ENCODE measurements around the gene GLYATL1.
A peak's percentile ranks its signal among the peaks of the same experiment; 100 is the strongest.
"Not testable (repeated sequence)": the region's sequence is repeated elsewhere in the genome, so short reads cannot be mapped to it uniquely, and the experiment has no call there.

GLYATL1 gene

DNA sequence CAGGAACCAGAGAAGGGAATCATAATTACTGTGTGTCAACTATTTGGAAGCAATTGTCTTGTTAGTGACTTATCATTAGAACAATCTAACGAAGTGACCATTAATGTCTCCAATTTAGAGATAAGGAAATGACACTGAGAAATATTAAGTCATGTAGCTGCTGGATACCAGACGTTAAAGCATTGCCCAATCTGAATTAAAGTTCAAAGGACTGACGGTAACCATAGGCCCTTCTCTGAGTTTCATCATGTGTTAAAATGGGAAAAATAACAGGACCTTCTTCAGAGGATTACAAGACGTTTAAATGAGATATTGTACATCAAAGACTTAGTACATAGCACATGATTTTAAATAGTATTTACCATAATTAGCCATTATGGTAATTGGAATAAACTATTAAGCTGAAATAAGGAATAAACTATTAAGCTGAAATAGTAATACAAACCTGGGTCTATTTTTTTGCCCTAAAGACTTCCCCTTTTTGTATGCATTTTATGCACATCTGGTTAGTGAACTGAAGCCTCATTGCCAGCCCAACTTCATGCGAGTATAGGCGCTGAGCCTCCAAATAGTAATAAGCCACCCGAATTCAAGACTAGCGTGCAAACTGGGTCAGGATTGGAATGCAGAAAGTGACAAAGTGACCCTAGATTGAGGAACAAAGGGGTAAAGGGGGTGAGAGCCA, 41.0 kb downstream of the GLYATL1 start:
- Histone ChIP-seq H3K36me3 (ENCODE audit: control insufficient read depth in 4 of 4, insufficient read depth in 4 of 4, low read length in 3 of 4) (peaks cover 0 to 4% (median 1%) of the 10 kb centered on the region in 4 experiments), H3K27me3 (replicated peaks in 2 of 5; ENCODE audit: control insufficient read depth in 4 of 5, insufficient read depth in 5 of 5, low read length in 4 of 5) (no peaks in the 10 kb centered on the region), H3K9me3 (ENCODE audit: control extremely low read depth in 1 of 5, control insufficient read depth in 4 of 5, insufficient read depth in 2 of 5, low read depth in 1 of 5, low read length in 4 of 5) (peaks cover 0 to 4% (median 0%) of the 10 kb centered on the region in 5 experiments), H3K4me3 (ENCODE audit: control insufficient read depth in 1 of 7, extremely low read depth in 1 of 7, insufficient read depth in 4 of 7, low read depth in 2 of 7, low read length in 6 of 7) (no peak overlapping the region), H3K27ac (ENCODE audit: insufficient read depth in 1 of 2, low read depth in 1 of 2, low read length in 2 of 2, poor library complexity in 1 of 2, severe bottlenecking in 2 of 2) (no peak overlapping the region), H3K4me1 (ENCODE audit: control extremely low read depth in 1 of 4, control insufficient read depth in 4 of 4, insufficient read depth in 4 of 4, low read length in 3 of 4) (no peaks in the 10 kb centered on the region)
- 94% methylated on average over 6 of the region's 8 CpGs for WGBS (ENCODE audit: insufficient coverage)
- POLR2A ChIA-PET, result no interaction called here
- peak in 2 of 3 donors; percentile 22 to 36 for DNase-seq
- CTCF ChIA-PET, result no interaction called here

DNA sequence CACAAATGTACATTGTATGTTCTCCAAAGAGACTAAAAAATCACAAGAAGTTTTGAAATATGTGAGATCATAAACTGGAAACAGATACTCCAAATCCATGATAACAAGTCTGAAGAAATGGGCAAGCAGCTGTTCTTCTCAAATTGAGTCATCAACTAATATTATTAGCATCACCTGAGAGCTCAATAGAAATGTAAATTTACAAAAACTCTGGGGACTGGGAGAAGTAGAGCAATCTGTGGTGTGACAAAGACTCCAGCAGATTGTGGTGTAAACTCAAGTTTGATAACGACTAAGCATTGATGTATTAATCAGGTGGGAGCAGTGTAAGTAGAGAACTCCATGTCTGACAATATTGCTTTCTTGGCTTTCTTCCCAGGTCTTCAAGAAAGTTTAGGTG, 53.2 kb downstream of the GLYATL1 start:
- CTCF ChIA-PET, result no interaction called here
- H3K36me3 ChIP-seq (ENCODE audit: control insufficient read depth in 4 of 4, insufficient read depth in 4 of 4, low read length in 3 of 4), result peaks cover 0 to 21% (median 5%) of the 10 kb centered on the region in 4 experiments

GRCh38 chr11:58994171-58994570, 54.9 kb downstream of the GLYATL1 start:
- H3K4me3 ChIP-seq (ENCODE audit: control insufficient read depth in 1 of 7, extremely low read depth in 1 of 7, insufficient read depth in 4 of 7, low read depth in 2 of 7, low read length in 6 of 7), result no peak overlapping the region
- WGBS (ENCODE audit: insufficient coverage), result no CpG with 5 or more reads among the region's 3 CpGs
- H3K9me3 ChIP-seq (ENCODE audit: control extremely low read depth in 1 of 5, control insufficient read depth in 4 of 5, insufficient read depth in 2 of 5, low read depth in 1 of 5, low read length in 4 of 5), result peaks cover 0 to under 1% (median 0%) of the 10 kb centered on the region in 5 experiments
- H3K27ac ChIP-seq (ENCODE audit: insufficient read depth in 1 of 2, low read depth in 1 of 2, low read length in 2 of 2, poor library complexity in 1 of 2, severe bottlenecking in 2 of 2), result no peak overlapping the region
- ChIA-PET POLR2A (no interaction called here), CTCF (no interaction called here)
- DNase-seq, result no peak
- peaks cover 2 to 31% (median 6%) of the 10 kb centered on the region in 4 experiments for H3K36me3 ChIP-seq (ENCODE audit: control insufficient read depth in 4 of 4, insufficient read depth in 4 of 4, low read length in 3 of 4)
- no peaks in the 10 kb centered on the region for H3K4me1 ChIP-seq (ENCODE audit: control extremely low read depth in 1 of 4, control insufficient read depth in 4 of 4, insufficient read depth in 4 of 4, low read length in 3 of 4)
- H3K27me3 ChIP-seq (replicated peaks in 2 of 5; ENCODE audit: control insufficient read depth in 4 of 5, insufficient read depth in 5 of 5, low read length in 4 of 5), result no peaks in the 10 kb centered on the region

More for the DNA sequence above, 53.2 kb downstream of the GLYATL1 start:
- DNase-seq, result no peak
- peaks cover 0 to 2% (median 0%) of the 10 kb centered on the region in 5 experiments for H3K9me3 ChIP-seq (ENCODE audit: control extremely low read depth in 1 of 5, control insufficient read depth in 4 of 5, insufficient read depth in 2 of 5, low read depth in 1 of 5, low read length in 4 of 5)
- no peaks in the 10 kb centered on the region for H3K27me3 ChIP-seq (replicated peaks in 2 of 5; ENCODE audit: control insufficient read depth in 4 of 5, insufficient read depth in 5 of 5, low read length in 4 of 5)
- 100% methylated on average over 1 of the region's 1 CpG for WGBS (ENCODE audit: insufficient coverage)
- no peaks in the 10 kb centered on the region for H3K4me1 ChIP-seq (ENCODE audit: control extremely low read depth in 1 of 4, control insufficient read depth in 4 of 4, insufficient read depth in 4 of 4, low read length in 3 of 4)
- POLR2A ChIA-PET, result no interaction called here
- H3K27ac ChIP-seq (ENCODE audit: insufficient read depth in 1 of 2, low read depth in 1 of 2, low read length in 2 of 2, poor library complexity in 1 of 2, severe bottlenecking in 2 of 2), result no peak overlapping the region
- H3K4me3 ChIP-seq (ENCODE audit: control insufficient read depth in 1 of 7, extremely low read depth in 1 of 7, insufficient read depth in 4 of 7, low read depth in 2 of 7, low read length in 6 of 7), result no peak overlapping the region

- peaks cover 2 to 11% (median 4%) of the 10 kb centered on the region in 4 experiments for H3K4me1 ChIP-seq (ENCODE audit: control extremely low read depth in 1 of 4, control insufficient read depth in 4 of 4, insufficient read depth in 4 of 4, low read length in 3 of 4)
- H3K9me3 ChIP-seq (ENCODE audit: control extremely low read depth in 1 of 5, control insufficient read depth in 4 of 5, insufficient read depth in 2 of 5, low read depth in 1 of 5, low read length in 4 of 5), result no peaks in the 10 kb centered on the region
- H3K36me3 ChIP-seq (ENCODE audit: control insufficient read depth in 4 of 4, insufficient read depth in 4 of 4, low read length in 3 of 4), result peaks cover 2 to 16% (median 4%) of the 10 kb centered on the region in 4 experiments
- no peak overlapping the region for H3K27ac ChIP-seq (ENCODE audit: insufficient read depth in 1 of 2, low read depth in 1 of 2, low read length in 2 of 2, poor library complexity in 1 of 2, severe bottlenecking in 2 of 2)
- no peak overlapping the region for H3K4me3 ChIP-seq (ENCODE audit: control insufficient read depth in 1 of 7, extremely low read depth in 1 of 7, insufficient read depth in 4 of 7, low read depth in 2 of 7, low read length in 6 of 7)
- POLR2A ChIA-PET, result interaction anchor here (1.2 kb wide), 1 partner anchor 11 kb away, joined by 3 read pairs; no protein-coding TSS in a partner anchor
- no peaks in the 10 kb centered on the region for H3K27me3 ChIP-seq (replicated peaks in 2 of 5; ENCODE audit: control insufficient read depth in 4 of 5, insufficient read depth in 5 of 5, low read length in 4 of 5)
- CTCF ChIA-PET, result no interaction called here
- 100% methylated on average over 1 of the region's 7 CpGs for WGBS (ENCODE audit: insufficient coverage)
- DNase-seq, result no peak
Observed at GRCh38 chr11:58998480-58999290, 59.4 kb downstream of the GLYATL1 start.

GRCh38 chr11:58999291-58999680, 60.0 kb downstream of the GLYATL1 start:
- Histone ChIP-seq H3K27me3 (replicated peaks in 2 of 5; ENCODE audit: control insufficient read depth in 4 of 5, insufficient read depth in 5 of 5, low read length in 4 of 5) (no peaks in the 10 kb centered on the region), H3K4me3 (ENCODE audit: control insufficient read depth in 1 of 7, extremely low read depth in 1 of 7, insufficient read depth in 4 of 7, low read depth in 2 of 7, low read length in 6 of 7) (no peak overlapping the region), H3K4me1 (ENCODE audit: control extremely low read depth in 1 of 4, control insufficient read depth in 4 of 4, insufficient read depth in 4 of 4, low read length in 3 of 4) (peaks cover 2 to 11% (median 4%) of the 10 kb centered on the region in 4 experiments), H3K9me3 (ENCODE audit: control extremely low read depth in 1 of 5, control insufficient read depth in 4 of 5, insufficient read depth in 2 of 5, low read depth in 1 of 5, low read length in 4 of 5) (no peaks in the 10 kb centered on the region), H3K36me3 (ENCODE audit: control insufficient read depth in 4 of 4, insufficient read depth in 4 of 4, low read length in 3 of 4) (peaks cover 2 to 13% (median 4%) of the 10 kb centered on the region in 4 experiments), H3K27ac (ENCODE audit: insufficient read depth in 1 of 2, low read depth in 1 of 2, low read length in 2 of 2, poor library complexity in 1 of 2, severe bottlenecking in 2 of 2) (no peak overlapping the region)
- DNase-seq, result no peak
- CTCF ChIA-PET, result no interaction called here
- WGBS (ENCODE audit: insufficient coverage), result no CpG with 5 or more reads among the region's 1 CpG
- POLR2A ChIA-PET, result interaction anchor here (1.2 kb wide), 1 partner anchor 10 kb away, joined by 3 read pairs; no protein-coding TSS in a partner anchor

- WGBS (ENCODE audit: insufficient coverage), result 100% methylated on average over 2 of the region's 3 CpGs
- H3K36me3 ChIP-seq (ENCODE audit: control insufficient read depth in 4 of 4, insufficient read depth in 4 of 4, low read length in 3 of 4), result peaks cover 2 to 13% (median 4%) of the 10 kb centered on the region in 4 experiments
- H3K27ac ChIP-seq (ENCODE audit: insufficient read depth in 1 of 2, low read depth in 1 of 2, low read length in 2 of 2, poor library complexity in 1 of 2, severe bottlenecking in 2 of 2), result no peak overlapping the region
- no peaks in the 10 kb centered on the region for H3K27me3 ChIP-seq (replicated peaks in 2 of 5; ENCODE audit: control insufficient read depth in 4 of 5, insufficient read depth in 5 of 5, low read length in 4 of 5)
- peaks cover 2 to 11% (median 4%) of the 10 kb centered on the region in 4 experiments for H3K4me1 ChIP-seq (ENCODE audit: control extremely low read depth in 1 of 4, control insufficient read depth in 4 of 4, insufficient read depth in 4 of 4, low read length in 3 of 4)
- no peak for DNase-seq
- no peak overlapping the region for H3K4me3 ChIP-seq (ENCODE audit: control insufficient read depth in 1 of 7, extremely low read depth in 1 of 7, insufficient read depth in 4 of 7, low read depth in 2 of 7, low read length in 6 of 7)
- H3K9me3 ChIP-seq (ENCODE audit: control extremely low read depth in 1 of 5, control insufficient read depth in 4 of 5, insufficient read depth in 2 of 5, low read depth in 1 of 5, low read length in 4 of 5), result no peaks in the 10 kb centered on the region
- POLR2A ChIA-PET, result no interaction called here
- CTCF ChIA-PET, result interaction anchor here (1.4 kb wide), 1 partner anchor 11 kb away, joined by 3 read pairs; no protein-coding TSS in a partner anchor
Observed at GRCh38 chr11:59000003-59000402, 60.7 kb downstream of the GLYATL1 start.

DNA sequence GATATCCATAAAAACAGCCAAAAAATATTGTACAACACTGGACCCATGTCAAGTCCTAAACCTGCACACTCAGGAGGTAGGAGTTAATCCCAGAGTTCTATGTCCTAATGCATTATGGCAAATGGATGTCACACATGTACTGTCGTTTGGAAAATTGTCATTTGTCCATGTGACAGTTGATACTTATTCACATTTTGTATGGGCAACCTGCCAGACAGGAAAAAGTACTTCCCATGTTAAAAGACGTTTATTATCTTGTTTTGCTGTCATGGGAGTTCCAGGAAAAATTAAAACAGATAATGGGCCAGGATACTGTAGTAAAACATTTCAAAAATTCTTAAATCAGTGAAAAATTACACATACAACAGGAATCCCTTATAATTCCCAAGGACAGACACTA, 62.7 kb downstream of the GLYATL1 start:
- WGBS (ENCODE audit: insufficient coverage), result 0% methylated on average over 1 of the region's 2 CpGs
- H3K4me3 ChIP-seq (ENCODE audit: control insufficient read depth in 1 of 7, extremely low read depth in 1 of 7, insufficient read depth in 4 of 7, low read depth in 2 of 7, low read length in 6 of 7); POLR2A ChIA-PET; H3K27ac ChIP-seq (ENCODE audit: insufficient read depth in 1 of 2, low read depth in 1 of 2, low read length in 2 of 2, poor library complexity in 1 of 2, severe bottlenecking in 2 of 2); CTCF ChIA-PET; H3K27me3 ChIP-seq (replicated peaks in 2 of 5; ENCODE audit: control insufficient read depth in 4 of 5, insufficient read depth in 5 of 5, low read length in 4 of 5); H3K9me3 ChIP-seq (ENCODE audit: control extremely low read depth in 1 of 5, control insufficient read depth in 4 of 5, insufficient read depth in 2 of 5, low read depth in 1 of 5, low read length in 4 of 5); DNase-seq: not testable (repeated sequence)
- Histone ChIP-seq H3K4me1 (ENCODE audit: control extremely low read depth in 1 of 4, control insufficient read depth in 4 of 4, insufficient read depth in 4 of 4, low read length in 3 of 4) (peaks cover 2 to 14% (median 7%) of the 10 kb centered on the region in 4 experiments), H3K36me3 (ENCODE audit: control insufficient read depth in 4 of 4, insufficient read depth in 4 of 4, low read length in 3 of 4) (peaks cover 0 to 13% (median 4%) of the 10 kb centered on the region in 4 experiments)

All from common myeloid progenitor, CD34-positive (primary cell).